Panc1 (cell line): ENCODE results near the gene BIRC7. TPM values are rescaled to one million over a fixed set of nuclear protein-coding genes. Genes with fewer than 3 reads are reported as not detected.

ENCODE experiments used
- ATAC-seq: fragments of 200-7000 bp; cut with Tn5 transposase; 2 replicates; pipeline ENCODE4 v1.9.1; 2020; ENCODE audit warnings: mild to moderate bottlenecking, moderate library complexity
- BruUV-seq: library from RNA; stranded (reverse); fragments of 400-500 nt; replicated peaks from 2 replicates; lab custom pipeline; 2021; lab: Mats Ljungman, UMichigan
- CTCF ChIA-PET: fragments of 300-600 bp; sonication (Branson Sonifier 250); formaldehyde crosslinking; loops from one replicate; lab custom pipeline; 2022; ENCODE audit warnings: antibody characterized with exemption; lab: Charles Lee
- POLR2A ChIA-PET: fragments of 300-600 bp; sonication (Branson Sonifier 250); formaldehyde crosslinking; loops from one replicate; lab custom pipeline; 2022; ENCODE audit warnings: antibody characterized with exemption; lab: Charles Lee
- DNase-seq: peaks from one replicate; pipeline ENCODE4 v3.0.0-alpha.2; 2010; ENCODE audit warnings: low read depth, low spot score
- H3K27ac ChIP-seq: 2 replicates; pipeline ENCODE4 v1.5.1; 2011; ENCODE audit warnings: mild to moderate bottlenecking, low read length, inconsistent platforms
- H3K27me3 ChIP-seq: fragments of 200-500 bp; sonication (Bioruptor generic); 2 replicates; pipeline ENCODE4 v1.6.0; 2014; ENCODE audit warnings: low read length, inconsistent platforms; ENCODE audit not compliant: control insufficient read depth, insufficient read depth
- H3K36me3 ChIP-seq: fragments of 200-500 bp; sonication (Bioruptor generic); 2 replicates; pipeline ENCODE4 v1.5.1; 2014; ENCODE audit warnings: inconsistent platforms, mild to moderate bottlenecking, low read length, moderate library complexity; ENCODE audit not compliant: control insufficient read depth, insufficient read depth
- H3K4me1 ChIP-seq: 2 replicates; pipeline ENCODE4 v1.5.1; 2011; ENCODE audit warnings: inconsistent platforms, mild to moderate bottlenecking, low read length, moderate library complexity; ENCODE audit not compliant: control insufficient read depth, insufficient read depth
- H3K4me3 ChIP-seq, 2 experiments: 2 replicates each; pipeline ENCODE4 v1.5.1; 2011 to 2012; ENCODE audit warnings: low read depth in 2 of 2, low read length in 2 of 2, mild to moderate bottlenecking in 2 of 2, inconsistent platforms in 1 of 2, moderate library complexity in 1 of 2
- H3K9me3 ChIP-seq: fragments of 200-500 bp; sonication (Bioruptor generic); 2 replicates; pipeline ENCODE4 v1.5.1; 2014; ENCODE audit warnings: low read depth, mild to moderate bottlenecking, inconsistent platforms, low read length, moderate library complexity; ENCODE audit not compliant: control insufficient read depth, insufficient read depth
- POLR2AphosphoS5 ChIP-seq: IDR thresholded peaks from 2 replicates; pipeline ENCODE4 v1.6.1; 2012; ENCODE audit warnings: mild to moderate bottlenecking, low read depth, low read length, moderate library complexity
- SIN3A ChIP-seq: IDR thresholded peaks from 2 replicates; pipeline ENCODE4 v1.6.1; 2012; ENCODE audit warnings: low read depth, mild to moderate bottlenecking, low read length, moderate library complexity, borderline replicate concordance; ENCODE audit not compliant: insufficient read depth
- TCF7L2 ChIP-seq: IDR thresholded peaks from 2 replicates; pipeline ENCODE4 v1.6.1; 2011; ENCODE audit warnings: mild to moderate bottlenecking, low read depth, low read length, inconsistent platforms
- in situ Hi-C: cut with HindIII; loops from 2 replicates; pipeline ENCODE4 v1.10.0; 2016; ENCODE audit warnings: low sequenced_read_pairs, low pct_unique_long_range_greater_than_20kb
- intact Hi-C: fragments of 100-400 bp; cut with micrococcal nuclease; formaldehyde crosslinking; loops from one replicate; pipeline ENCODE4 v1.10.0; 2022; ENCODE audit not compliant: unreplicated experiment
- total RNA-seq: library from RNA; stranded (reverse); gene quantifications from one replicate; pipeline ENCODE4 v1.2.1, GENCODE V29; 2021; ENCODE audit not compliant: unreplicated experiment
- TF ChIP-seq, protein P1 (sequence below): fragments of 450-650 bp; IDR thresholded peaks from 2 replicates; pipeline ENCODE4 v1.5.1; 2017; ENCODE audit warnings: mild to moderate bottlenecking
- TF ChIP-seq, protein P2 (sequence below), 2 experiments: IDR thresholded peaks; 2 replicates each; pipeline ENCODE4 v1.6.1; 2011 to 2012; ENCODE audit warnings: low read depth in 2 of 2, control low read depth in 1 of 2, low read length in 1 of 2, mild to moderate bottlenecking in 1 of 2, moderate library complexity in 1 of 2; ENCODE audit not compliant: insufficient read depth in 1 of 2

Gene BIRC7
- total RNA-seq, 1 experiment from 2014 or later: 9.0 TPM

DNA sequence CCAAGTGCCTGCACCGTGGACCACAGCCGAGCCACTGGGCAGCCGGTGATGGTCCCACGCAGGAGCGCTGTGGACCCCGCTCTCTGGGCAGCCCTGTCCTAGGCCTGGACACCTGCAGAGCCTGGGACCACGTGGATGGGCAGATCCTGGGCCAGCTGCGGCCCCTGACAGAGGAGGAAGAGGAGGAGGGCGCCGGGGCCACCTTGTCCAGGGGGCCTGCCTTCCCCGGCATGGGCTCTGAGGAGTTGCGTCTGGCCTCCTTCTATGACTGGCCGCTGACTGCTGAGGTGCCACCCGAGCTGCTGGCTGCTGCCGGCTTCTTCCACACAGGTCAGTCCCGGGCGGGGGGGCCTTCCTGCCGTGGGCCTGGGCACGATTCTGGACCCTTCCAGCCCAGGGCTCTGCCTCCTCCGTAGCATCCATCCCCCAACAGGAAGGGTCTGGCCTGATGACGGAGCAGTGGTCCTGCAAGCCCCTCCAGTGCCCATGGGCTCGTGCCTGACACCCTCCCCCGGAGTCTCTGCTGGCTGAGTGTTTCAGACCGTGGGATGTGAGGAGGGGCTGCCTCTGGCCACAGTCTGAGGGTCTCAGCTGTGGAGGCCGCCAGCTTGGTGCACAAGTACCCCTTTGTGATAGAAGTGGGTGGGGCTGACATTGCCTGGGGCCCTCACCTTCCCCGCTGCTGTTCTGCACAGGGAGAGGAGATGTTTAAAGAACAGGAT, 572 bp downstream of the BIRC7 start:
- H3K27me3 ChIP-seq: no peaks in the 10 kb centered on the region
- no peaks in the 10 kb centered on the region for H3K36me3 ChIP-seq
- POLR2A ChIA-PET: no interaction called here
- intact Hi-C loops (no loop called here), in situ Hi-C loops (no loop called here)
- DNase-seq (no peak), ATAC-seq (no peak)
- no peaks in the 10 kb centered on the region for H3K9me3 ChIP-seq
- peak overlapping the region; percentile 57; the same call in 1 of the 2 replicates for H3K27ac ChIP-seq
- CTCF ChIA-PET: interaction anchor here (1.2 to 1.5 kb wide), 2 partner anchors 13 to 17 kb away, joined by 3 to 5 read pairs; no protein-coding TSS in a partner anchor
- no TSS peak for BruUV-seq
- TF ChIP-seq SIN3A (no peak), POLR2AphosphoS5 (no peak), TCF7L2 (no peak)
- TF ChIP-seq, protein P1, sequence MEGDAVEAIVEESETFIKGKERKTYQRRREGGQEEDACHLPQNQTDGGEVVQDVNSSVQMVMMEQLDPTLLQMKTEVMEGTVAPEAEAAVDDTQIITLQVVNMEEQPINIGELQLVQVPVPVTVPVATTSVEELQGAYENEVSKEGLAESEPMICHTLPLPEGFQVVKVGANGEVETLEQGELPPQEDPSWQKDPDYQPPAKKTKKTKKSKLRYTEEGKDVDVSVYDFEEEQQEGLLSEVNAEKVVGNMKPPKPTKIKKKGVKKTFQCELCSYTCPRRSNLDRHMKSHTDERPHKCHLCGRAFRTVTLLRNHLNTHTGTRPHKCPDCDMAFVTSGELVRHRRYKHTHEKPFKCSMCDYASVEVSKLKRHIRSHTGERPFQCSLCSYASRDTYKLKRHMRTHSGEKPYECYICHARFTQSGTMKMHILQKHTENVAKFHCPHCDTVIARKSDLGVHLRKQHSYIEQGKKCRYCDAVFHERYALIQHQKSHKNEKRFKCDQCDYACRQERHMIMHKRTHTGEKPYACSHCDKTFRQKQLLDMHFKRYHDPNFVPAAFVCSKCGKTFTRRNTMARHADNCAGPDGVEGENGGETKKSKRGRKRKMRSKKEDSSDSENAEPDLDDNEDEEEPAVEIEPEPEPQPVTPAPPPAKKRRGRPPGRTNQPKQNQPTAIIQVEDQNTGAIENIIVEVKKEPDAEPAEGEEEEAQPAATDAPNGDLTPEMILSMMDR: no peak
- TF ChIP-seq, protein P2, sequence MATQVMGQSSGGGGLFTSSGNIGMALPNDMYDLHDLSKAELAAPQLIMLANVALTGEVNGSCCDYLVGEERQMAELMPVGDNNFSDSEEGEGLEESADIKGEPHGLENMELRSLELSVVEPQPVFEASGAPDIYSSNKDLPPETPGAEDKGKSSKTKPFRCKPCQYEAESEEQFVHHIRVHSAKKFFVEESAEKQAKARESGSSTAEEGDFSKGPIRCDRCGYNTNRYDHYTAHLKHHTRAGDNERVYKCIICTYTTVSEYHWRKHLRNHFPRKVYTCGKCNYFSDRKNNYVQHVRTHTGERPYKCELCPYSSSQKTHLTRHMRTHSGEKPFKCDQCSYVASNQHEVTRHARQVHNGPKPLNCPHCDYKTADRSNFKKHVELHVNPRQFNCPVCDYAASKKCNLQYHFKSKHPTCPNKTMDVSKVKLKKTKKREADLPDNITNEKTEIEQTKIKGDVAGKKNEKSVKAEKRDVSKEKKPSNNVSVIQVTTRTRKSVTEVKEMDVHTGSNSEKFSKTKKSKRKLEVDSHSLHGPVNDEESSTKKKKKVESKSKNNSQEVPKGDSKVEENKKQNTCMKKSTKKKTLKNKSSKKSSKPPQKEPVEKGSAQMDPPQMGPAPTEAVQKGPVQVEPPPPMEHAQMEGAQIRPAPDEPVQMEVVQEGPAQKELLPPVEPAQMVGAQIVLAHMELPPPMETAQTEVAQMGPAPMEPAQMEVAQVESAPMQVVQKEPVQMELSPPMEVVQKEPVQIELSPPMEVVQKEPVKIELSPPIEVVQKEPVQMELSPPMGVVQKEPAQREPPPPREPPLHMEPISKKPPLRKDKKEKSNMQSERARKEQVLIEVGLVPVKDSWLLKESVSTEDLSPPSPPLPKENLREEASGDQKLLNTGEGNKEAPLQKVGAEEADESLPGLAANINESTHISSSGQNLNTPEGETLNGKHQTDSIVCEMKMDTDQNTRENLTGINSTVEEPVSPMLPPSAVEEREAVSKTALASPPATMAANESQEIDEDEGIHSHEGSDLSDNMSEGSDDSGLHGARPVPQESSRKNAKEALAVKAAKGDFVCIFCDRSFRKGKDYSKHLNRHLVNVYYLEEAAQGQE (IDR thresholded peaks at IDR 0.05; ENCODE audit: insufficient read depth in 1 of 2, low read depth in 2 of 2, low read length in 1 of 2): no peak
- peak overlapping the region in 1 of 2 experiments; percentile 6; a peak in 1 of 4 replicates for H3K4me3 ChIP-seq
- H3K4me1 ChIP-seq: peaks cover 70% of the 10 kb centered on the region

DNA sequence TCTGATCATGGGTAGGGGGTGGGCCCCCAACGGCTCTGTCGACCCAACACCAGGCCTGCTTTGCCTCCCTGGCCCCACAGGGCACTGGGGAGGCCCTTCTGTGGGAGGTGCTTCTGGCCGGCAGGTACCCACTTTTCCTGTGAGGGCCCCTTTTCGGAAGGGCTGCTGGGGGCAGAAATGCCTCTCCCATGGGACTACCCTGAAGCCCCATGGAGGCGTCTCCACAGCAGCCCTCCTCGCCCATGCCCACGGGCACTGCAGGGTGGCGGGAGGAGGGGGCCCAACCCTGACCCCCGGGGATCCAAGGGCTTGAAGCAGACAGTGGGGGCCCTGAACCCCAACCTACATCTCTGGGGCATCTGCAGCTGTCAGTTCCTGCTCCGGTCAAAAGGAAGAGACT, 2.3 kb downstream of the BIRC7 start:
- no peak for DNase-seq
- H3K4me1 ChIP-seq: peaks cover 53% of the 10 kb centered on the region
- H3K9me3 ChIP-seq: no peaks in the 10 kb centered on the region
- TF ChIP-seq POLR2AphosphoS5 (no peak), SIN3A (no peak), TCF7L2 (no peak)
- TF ChIP-seq, protein P1: no peak
- TF ChIP-seq, protein P2 (IDR thresholded peaks at IDR 0.05; ENCODE audit: insufficient read depth in 1 of 2, low read depth in 2 of 2, low read length in 1 of 2): no peak
- ChIA-PET CTCF (interaction anchor here (0.5 to 2.2 kb wide), 3 partner anchors 14 to 63 kb away, joined by 5 to 11 read pairs (median 8); no protein-coding TSS in a partner anchor), POLR2A (no interaction called here)
- ATAC-seq: no peak
- no peaks in the 10 kb centered on the region for H3K27me3 ChIP-seq
- in situ Hi-C loops (no loop called here), intact Hi-C loops (no loop called here)
- no TSS peak for BruUV-seq
- H3K4me3 ChIP-seq: no peak overlapping the region
- H3K36me3 ChIP-seq: no peaks in the 10 kb centered on the region
- peak overlapping the region; percentile 29; the same call in 1 of the 2 replicates for H3K27ac ChIP-seq
